Sciatic nerve (tissue), 2 donors: ENCODE data around the gene UBE3D. TPM values are rescaled to one million over a fixed set of nuclear protein-coding genes. Genes with fewer than 3 reads are reported as not detected.

Source experiments
- ATAC-seq: fragments of 200-7000 bp; cut with Tn5 transposase; one replicate; pipeline ENCODE4 v1.9.1; 2020; ENCODE audit warnings: mild to moderate bottlenecking, moderate library complexity
- DNase-seq: peaks from one replicate; pipeline ENCODE4 v3.0.0-alpha.2; 2020; ENCODE audit warnings: low spot score
- intact Hi-C: fragments of 100-400 bp; cut with DNase I; formaldehyde crosslinking; loops from one replicate; pipeline ENCODE4 v1.14.2; 2022
- total RNA-seq: library from RNA; stranded (reverse); fragmentation: NEBNext Ultra II Directional; extraction: Animal tissue kit (Norgen Biotek cat#: 25700); gene quantifications from one replicate; pipeline ENCODE4 v1.2.1, GENCODE V29; 2021
- donor health status: DM: no; HTN: no; CAD: no.
- donor health status: DM: no; HTN: no; CAD: no.

Gene UBE3D
- total RNA-seq, 1 donor from 2014 or later = 11.3 TPM

DNA sequence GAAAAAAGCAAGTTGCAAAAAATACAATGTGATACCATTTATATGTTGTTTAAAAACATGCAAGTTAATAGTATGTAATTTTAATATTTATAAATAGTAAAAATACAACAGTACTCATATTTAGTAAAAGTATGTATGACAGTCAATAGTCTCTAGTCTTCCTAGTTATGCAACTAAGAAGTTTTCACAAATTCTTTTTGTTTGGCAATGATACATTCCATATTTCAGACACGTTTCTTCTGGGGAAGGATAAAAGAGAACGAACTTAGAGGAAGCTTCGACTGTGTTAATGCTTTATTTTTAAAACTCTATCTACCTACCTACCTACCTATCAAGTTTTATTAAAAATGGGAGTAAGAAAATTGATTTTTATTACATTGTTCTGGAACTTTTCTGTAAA is 77.7 kb downstream of the UBE3D start:
- intact Hi-C loops = no loop called here
- DNase-seq = no peak
- no peak for ATAC-seq

DNA sequence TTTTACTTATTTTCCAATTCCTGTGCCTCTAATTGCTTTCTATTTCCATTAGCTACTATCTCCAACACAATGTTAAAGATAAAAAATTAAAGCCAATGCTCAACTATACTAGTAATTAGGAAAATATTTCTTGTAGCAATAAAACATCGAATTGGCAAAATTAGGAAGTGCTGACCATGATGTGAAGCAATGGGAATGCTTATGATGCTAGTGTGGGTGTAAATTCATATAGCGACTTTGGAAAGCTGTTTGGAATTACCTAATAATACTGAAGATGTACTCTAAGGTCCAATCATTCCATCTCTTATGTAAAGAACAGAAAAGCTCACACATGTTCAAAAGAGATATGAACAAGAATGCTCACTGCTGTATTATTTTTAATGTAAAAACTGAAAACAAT is 78.2 kb downstream of the UBE3D start:
- ATAC-seq (no peak), DNase-seq (no peak)
- intact Hi-C loops = no loop called here

DNA sequence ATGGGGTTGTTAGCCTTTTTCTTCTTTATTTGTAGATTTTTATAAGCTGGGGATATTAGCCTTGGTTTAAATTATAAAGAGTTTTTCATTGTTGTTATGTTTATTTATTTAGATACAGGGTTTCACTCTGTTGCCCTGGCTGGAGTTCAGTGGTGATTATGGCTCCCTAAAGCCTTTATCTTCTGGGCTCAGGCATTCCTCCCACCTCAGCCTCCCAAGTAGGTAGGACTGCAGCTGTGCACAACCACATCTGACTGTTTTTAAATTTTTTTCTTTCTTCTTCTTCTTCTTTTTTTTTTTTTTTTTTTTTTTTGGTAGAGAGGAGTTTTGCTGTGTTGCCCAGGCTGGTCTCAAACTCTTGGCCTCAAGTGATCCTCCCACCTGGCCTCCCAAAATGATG is 80.9 kb downstream of the UBE3D start:
- intact Hi-C loops = no loop called here
- DNase-seq (no peak), ATAC-seq (no peak)

DNA sequence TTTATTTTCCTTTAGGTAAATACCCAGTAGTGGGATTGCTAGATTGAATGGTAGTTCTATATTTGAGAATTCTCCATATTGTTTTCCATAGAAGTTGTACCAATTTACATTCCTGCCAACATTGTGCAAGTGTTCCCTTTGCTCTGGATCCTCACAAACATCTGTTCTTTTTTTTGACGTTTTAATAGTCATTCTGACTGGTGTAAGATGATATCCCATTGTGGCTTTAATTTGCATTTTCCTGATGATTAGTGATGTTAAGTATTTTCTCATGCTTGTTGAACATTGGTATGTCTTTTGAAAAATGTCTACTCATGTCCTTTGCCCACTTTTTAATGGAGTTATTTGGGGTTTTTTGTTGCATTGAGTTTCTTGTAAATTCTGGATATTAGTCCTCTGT is 85.6 kb downstream of the UBE3D start:
- intact Hi-C loops = no loop called here
- DNase-seq (no peak), ATAC-seq (no peak)

DNA sequence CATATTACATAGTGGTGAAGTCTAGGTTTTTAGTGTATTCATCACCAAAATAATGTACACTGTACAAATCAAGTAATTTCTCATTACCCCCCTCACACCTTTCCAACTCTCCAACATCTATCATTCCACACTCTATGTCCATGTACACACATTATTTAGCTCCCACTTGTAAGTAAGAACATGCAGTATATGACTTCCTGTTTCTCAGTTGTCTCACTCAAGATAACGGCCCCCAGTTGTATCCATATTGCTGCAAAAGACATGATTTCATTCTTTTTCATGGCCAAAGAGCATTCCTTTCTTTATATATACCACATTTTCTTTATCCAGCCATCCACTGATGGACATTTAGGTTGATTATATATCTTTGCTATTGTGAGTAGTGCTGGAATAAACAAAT is 86.0 kb downstream of the UBE3D start:
- ATAC-seq (no peak), DNase-seq (no peak)
- intact Hi-C loops = no loop called here

DNA sequence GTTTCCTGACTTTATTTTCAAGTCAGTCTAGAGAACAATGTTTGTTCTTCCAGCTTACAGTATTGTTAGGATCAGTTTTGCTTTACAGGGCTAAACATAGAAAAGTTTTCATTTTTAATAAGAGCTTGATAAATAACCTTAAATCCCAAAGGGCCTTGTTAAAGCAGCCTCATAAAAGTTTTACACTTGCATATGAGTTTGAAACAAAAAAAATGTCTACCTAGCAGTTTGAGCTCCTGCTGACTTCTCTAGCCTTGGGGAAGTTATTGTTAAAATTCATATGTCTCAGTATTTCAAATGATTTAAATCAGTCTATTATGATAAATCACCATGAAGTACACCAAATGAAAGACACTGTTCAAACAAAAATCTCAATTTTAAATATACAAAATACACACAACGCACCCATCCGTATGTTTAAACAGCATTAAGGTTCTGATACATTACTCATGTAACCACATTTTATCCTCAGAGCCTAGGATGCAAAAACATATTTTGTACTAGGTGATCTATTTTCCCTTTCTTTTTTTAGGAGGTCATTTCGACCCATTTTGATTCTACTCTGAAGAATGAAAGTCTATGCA is 87.2 kb downstream of the UBE3D start:
- no peak for ATAC-seq
- intact Hi-C loops = no loop called here
- no peak for DNase-seq

DNA sequence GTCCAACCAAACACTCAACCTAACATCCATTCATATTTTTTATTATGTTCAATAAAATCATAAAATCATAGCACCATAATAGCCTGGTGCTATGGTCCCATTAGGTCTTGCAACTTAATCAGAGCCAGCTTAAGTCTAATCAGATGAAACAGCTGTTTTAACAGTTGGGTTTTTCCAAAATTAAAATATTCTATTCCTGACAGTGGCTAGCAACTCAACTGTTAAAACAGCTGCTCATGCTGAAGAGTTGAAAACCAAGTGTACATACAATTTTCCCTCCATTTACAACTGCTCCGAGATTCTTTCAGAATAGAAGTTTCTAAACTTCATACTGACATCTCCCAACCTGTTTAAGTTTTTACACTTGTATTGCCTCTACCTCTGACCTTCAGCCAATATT is 89.5 kb downstream of the UBE3D start:
- ATAC-seq = no peak
- no peak for DNase-seq

DNA sequence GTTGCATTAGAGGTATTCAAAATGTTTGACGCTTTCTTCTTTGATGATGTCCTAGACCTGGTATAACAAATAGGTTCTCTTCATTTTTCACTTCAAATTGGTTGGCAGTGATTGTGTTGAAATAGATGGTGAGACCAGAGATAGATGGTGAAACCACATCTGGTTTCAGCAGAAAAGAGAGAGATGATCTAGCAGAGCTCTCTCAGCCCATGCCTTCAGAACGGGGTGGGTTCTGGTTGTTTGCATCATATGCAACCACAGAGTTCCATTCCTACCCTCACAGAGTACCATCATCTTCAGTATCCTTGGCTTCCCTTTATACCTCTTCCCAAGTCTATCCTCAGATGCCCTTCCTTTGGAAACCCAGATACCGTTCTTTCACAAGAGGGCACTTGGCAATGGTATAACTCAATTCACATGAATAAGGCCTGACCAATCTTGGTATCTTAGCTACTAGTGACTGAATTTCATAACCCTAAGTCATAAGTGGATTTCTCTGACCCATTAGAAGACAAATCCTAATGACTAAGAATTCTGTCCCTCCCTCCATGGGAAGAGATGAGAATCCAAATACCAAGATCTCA is 93.7 kb downstream of the UBE3D start:
- ATAC-seq = no peak
- intact Hi-C loops = no loop called here

More for the DNA sequence above, 89.5 kb downstream of the UBE3D start:
- intact Hi-C loops = no loop called here

DNA sequence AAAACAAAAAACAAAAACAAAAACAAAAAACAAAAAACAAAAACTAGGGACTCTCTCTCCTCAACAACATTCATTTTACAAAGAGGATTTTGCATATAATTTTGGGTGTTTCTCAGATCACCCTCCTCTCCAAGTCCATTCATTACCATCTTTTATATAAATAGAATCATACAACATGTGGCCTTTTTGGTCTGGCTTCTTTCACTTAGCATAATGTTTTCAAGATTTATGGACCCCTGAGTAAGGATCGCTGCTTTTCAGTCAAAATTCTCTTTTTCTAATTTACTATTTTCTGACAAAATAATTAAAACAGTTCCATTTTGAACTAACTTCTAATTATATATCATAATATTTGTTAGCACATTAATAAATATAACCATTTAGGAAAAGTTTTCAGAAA is 94.8 kb downstream of the UBE3D start:
- intact Hi-C loops = no loop called here
- no peak for ATAC-seq
- no peak for DNase-seq

More for the DNA sequence above, 93.7 kb downstream of the UBE3D start:
- DNase-seq = no peak

DNA sequence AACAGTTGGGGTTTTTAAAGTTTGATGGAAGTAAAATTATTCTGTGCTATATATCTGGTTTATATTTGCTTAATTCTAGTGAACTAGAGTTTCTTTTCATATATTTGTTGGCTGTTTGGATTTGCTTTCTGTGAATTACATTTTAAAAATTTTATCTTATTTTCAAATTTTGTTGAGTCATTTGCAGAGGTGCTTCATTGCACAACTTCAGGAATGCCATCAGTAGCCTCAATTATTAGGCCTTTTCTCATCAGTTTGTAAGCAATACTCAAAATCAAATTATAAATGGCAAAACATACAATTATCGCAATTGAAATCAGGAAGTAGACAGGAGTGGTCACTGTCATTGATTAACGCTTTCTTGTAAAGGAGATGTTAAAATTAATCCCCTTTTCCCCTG is 96.9 kb downstream of the UBE3D start:
- no peak for ATAC-seq

DNA sequence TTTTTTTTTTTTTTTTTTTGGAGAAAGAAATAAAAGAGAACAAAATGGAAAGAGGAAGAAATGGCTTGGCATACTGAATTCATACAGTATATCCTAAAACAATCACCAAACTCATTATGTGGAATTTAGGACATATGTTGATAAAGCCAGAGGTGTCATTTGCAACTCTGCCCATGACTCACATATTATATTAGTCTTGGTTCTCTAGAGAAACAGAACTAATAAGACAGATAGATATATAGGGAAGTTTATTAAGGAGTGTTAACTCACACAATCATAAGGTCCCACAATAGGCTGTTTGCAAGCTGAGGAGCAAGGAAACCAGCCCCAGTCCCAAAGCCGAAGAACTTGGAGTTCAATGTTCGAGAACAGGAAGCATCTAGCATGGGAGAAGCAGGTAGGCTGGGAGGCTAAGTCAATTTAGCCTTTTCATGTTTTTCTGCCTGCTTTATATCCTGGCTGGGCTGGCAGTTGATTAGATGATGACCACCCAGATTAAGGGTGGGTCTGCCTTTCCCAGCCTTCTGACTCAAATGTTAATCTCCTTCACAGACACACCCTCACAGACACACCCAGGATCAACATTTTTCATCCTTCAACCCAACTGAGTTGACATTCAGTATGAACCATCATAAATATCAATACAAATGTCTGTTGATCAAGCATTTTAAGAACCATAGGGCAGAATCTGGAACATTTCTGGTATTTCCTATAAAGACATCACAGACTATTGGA is 102.3 kb downstream of the UBE3D start:
- no peak for ATAC-seq
- DNase-seq = no peak
- intact Hi-C loops = no loop called here

More for the DNA sequence above, 96.9 kb downstream of the UBE3D start:
- no peak for DNase-seq
- intact Hi-C loops = no loop called here

DNA sequence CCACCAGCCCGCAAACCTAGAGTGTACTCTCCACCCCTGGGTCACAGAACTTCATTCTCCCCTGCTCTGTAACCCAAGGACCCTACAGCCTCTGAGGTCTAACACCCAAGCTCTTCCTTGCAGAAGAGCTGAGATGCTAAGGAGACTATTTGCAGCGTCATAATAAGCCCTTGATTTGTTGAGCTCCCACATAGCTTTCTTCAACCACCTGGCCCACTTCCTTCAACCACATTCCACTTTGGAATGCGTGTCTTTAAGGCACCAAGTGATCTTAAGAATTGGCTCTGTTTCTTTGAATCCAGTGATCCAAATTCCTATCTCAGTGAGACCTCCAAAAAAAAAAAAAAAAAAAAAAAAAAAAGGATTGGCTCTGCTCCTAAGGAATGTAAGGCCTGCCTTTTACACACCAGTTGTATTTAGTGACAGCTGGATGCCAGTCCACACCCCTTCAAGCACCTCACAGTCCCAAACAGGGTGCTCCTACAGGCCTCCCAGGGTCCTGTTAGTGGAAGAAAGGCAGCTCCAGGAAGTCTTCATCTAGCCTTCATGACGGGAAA is 106.2 kb downstream of the UBE3D start:
- no peak for ATAC-seq

DNA sequence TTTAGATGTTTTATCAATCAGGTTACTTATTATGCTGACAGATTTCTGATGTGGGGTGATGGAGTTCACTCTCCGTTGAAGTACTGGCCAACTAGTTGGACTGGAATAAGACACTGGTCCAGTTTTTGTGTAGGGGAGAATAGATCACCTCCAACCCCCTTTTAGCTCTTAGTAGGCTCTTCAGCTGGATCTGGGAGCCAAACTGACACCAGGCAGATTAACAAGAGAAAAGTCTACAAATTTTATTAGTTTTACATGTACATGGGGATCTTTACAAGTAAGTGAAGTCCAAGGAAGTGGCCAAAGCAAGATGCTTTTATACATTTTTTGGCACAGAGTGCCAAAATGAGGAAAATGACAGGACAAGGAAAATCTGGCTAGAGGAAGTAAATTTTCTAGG is 107.1 kb downstream of the UBE3D start:
- ATAC-seq (no peak), DNase-seq (no peak)
- intact Hi-C loops = no loop called here

More for the DNA sequence above, 106.2 kb downstream of the UBE3D start:
- no peak for DNase-seq
- intact Hi-C loops = no loop called here

DNA sequence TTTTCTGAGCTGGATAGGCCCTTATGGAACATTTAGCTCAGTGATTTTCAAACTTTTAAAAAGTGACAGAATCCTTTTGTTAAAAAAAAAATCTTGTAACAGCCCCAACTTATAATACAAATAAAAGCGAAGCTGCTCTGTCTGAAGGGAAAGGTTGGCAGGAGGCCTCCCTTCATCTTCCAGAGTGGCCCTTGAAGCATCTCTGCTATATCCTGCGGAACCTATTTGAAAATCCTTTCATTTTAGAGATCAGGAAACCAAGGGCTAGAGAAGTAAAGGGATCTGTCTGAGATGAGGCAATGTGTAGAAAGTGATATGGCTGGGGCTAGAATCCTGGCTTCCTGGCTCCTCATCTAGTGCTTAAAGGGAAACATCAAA is 107.8 kb downstream of the UBE3D start:
- ATAC-seq (no peak), DNase-seq (no peak)
- intact Hi-C loops = no loop called here

DNA sequence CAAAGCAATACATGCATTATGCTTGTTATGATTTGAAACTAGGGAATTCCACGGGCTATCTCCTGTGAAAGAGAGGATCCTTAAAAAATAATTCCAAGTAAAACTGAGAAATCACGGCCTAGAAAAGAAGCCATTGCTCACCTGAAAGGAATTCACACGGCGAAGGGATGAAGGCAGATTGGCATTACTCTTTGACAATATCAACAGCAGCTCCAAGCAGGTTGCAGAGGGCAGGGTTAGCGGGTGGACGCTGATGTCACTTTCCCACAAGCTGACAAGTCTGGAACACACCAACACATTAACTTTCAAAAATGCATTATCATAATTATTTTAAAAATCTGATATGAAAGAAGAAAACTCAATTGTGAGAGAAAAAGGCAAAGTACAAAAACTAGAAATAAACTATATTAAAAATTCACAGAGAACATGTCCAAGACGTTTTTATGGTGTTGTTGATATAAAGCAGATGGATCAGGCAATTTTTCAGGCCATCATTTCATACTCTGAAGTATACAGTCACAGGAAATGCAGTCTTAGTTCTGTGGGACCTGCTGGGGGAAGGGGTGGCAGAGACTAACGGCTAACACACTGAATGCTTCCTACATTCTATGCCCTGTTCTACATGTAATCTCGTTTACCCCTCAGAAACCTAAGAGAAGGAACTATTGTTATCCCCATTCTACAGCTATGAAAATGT is 108.3 kb downstream of the UBE3D start:
- DNase-seq (no peak), ATAC-seq (no peak)
- intact Hi-C loops = no loop called here

DNA sequence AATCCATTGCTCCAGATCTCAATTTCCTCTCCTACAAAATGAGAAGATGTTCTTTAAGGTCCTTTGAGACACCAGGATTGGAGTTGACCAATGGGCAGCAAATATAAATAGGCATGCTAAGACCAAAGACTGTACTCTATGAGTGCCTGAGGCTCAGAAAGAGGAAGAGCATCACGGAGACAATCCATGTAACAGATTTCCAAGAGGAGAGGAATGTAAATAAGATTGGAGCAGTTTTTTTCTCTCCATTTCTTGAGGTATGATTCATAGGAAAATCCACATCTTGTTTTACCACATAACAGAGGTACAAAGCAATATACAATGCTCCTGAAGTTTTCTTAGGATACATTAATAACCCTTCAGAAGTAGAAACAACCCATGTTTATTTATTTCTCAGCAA is 109.8 kb downstream of the UBE3D start:
- DNase-seq = no peak
- no peak for ATAC-seq
- intact Hi-C loops = no loop called here

DNA sequence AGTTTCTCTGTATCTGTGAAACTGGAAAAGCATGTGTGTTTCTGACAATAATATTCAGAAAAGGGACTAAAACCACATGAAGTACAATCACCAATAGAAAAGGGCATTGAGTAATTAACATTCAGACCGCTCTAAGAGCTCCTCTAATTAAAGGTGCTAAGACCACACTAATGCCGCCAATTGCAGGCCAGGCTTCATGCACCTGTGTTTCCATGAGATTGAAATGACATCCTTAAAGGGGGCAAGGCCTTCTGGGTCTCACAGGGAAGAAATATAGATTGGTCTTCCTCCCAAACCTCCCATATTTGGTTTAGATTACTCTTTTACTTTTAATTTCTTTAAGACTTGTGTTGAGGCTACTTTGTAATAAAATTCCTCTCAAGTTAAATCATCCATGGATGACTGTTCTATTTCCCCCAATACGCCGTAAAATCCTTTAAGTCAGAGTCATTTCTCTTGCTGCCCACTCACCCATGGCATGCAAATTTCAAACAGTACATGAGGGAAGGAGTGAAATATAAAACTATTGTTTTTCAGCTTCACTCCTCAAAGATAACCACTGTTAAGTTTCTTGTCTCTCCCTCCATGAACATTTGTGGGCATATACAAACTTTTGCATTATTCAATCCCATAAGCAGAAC is 110.6 kb downstream of the UBE3D start:
- no peak for DNase-seq
- ATAC-seq = no peak
- intact Hi-C loops = no loop called here

DNA sequence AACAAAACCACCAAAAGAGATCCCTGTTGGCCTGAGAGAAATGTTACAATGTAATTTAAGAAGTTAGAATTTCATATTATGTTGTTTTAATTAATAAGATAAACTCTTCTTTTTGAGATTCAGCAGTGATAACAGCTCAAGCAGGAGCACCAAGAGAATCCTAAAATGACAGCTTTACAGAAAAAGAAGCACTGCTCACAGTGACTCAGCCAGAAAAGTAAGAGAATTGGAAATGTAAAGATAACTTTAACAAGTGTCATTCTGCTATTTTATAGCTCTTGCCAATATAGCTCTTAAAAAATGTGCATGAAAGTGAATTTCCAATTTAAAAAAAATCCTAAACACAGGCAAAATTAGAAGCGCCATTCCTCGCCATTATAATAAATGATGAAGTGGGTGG is 111.3 kb downstream of the UBE3D start:
- no peak for ATAC-seq
- no peak for DNase-seq
- intact Hi-C loops = no loop called here

DNA sequence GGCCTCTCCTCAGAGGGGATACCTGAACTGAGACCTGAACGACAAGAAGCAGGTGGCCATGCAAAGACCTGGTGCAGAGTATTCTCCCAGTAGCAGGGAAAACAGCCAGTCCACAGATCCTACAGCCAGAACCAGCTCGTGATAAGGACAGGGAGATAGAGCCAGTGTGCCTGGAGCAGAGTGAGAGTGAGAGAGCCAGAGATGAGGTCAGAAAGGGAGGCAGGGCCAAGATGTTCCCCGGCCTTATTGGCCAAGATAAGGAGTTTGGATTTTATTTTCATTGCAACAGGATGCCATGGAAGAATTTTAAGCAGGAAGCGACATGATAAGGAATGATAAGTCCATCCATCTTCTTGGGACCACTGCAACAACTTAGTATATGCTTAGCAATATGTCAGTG is 111.8 kb downstream of the UBE3D start:
- ATAC-seq = no peak
- no peak for DNase-seq
- intact Hi-C loops = no loop called here
